WI38 (cell line): ENCODE results near the gene SORBS2.
A peak's percentile ranks its signal among the peaks of the same experiment; 100 is the strongest.

Experiments used
- H3K4me3 ChIP-seq: 2 replicates; pipeline ENCODE4 v1.5.1; 2011; ENCODE audit warnings: low read depth, mild to moderate bottlenecking, control low read depth, low read length
- TF ChIP-seq, protein P1 (sequence below): IDR thresholded peaks from 2 replicates; pipeline ENCODE4 v1.5.1; 2012; ENCODE audit warnings: low read depth, mild to moderate bottlenecking, control low read depth, low read length

SORBS2 gene

GRCh38 chr4:185642907-185643306, 169.1 kb downstream of the SORBS2 start:
- no peak overlapping the region for H3K4me3 ChIP-seq

GRCh38 chr4:185640811-185641675, 171.0 kb downstream of the SORBS2 start:
- H3K4me3 ChIP-seq = no peak overlapping the region
- TF ChIP-seq, protein P1, sequence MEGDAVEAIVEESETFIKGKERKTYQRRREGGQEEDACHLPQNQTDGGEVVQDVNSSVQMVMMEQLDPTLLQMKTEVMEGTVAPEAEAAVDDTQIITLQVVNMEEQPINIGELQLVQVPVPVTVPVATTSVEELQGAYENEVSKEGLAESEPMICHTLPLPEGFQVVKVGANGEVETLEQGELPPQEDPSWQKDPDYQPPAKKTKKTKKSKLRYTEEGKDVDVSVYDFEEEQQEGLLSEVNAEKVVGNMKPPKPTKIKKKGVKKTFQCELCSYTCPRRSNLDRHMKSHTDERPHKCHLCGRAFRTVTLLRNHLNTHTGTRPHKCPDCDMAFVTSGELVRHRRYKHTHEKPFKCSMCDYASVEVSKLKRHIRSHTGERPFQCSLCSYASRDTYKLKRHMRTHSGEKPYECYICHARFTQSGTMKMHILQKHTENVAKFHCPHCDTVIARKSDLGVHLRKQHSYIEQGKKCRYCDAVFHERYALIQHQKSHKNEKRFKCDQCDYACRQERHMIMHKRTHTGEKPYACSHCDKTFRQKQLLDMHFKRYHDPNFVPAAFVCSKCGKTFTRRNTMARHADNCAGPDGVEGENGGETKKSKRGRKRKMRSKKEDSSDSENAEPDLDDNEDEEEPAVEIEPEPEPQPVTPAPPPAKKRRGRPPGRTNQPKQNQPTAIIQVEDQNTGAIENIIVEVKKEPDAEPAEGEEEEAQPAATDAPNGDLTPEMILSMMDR = no peak

More at GRCh38 chr4:185642907-185643306, 169.1 kb downstream of the SORBS2 start:
- TF ChIP-seq, protein P1 = no peak

- H3K4me3 ChIP-seq = no peak overlapping the region
- TF ChIP-seq, protein P1 = no peak
Observed at GRCh38 chr4:185638548-185639301, 173.3 kb downstream of the SORBS2 start.

GRCh38 chr4:185638093-185638492, 173.9 kb downstream of the SORBS2 start:
- no peak overlapping the region for H3K4me3 ChIP-seq
- TF ChIP-seq, protein P1 = no peak

- TF ChIP-seq, protein P1 = no peak
- no peak overlapping the region for H3K4me3 ChIP-seq
Observed at GRCh38 chr4:185637163-185637875, 174.7 kb downstream of the SORBS2 start.

GRCh38 chr4:185634066-185634652, 177.8 kb downstream of the SORBS2 start:
- TF ChIP-seq, protein P1 = peak; percentile 14; the same call in 1 of the 2 replicates

More at GRCh38 chr4:185634066-185634652, 177.8 kb downstream of the SORBS2 start:
- no peak overlapping the region for H3K4me3 ChIP-seq
